IPS-20b (cell line): Measurements from ENCODE around the gene LMNA.
"Not testable (repeated sequence)": the region's sequence is repeated elsewhere in the genome, so short reads cannot be mapped to it uniquely, and the experiment has no call there.

Experiments
- H3K27ac ChIP-seq: one replicate; pipeline ENCODE4 v1.5.1; 2013; ENCODE audit warnings: low read length
- H3K27me3 ChIP-seq: 2 replicates; pipeline ENCODE4 v1.6.1; 2013; ENCODE audit warnings: mild to moderate bottlenecking, low read length, inconsistent platforms; ENCODE audit not compliant: insufficient read depth
- H3K36me3 ChIP-seq: 2 replicates; pipeline ENCODE4 v1.6.1; 2013; ENCODE audit warnings: low read depth, mild to moderate bottlenecking, inconsistent platforms, low read length, moderate library complexity; ENCODE audit not compliant: insufficient read depth
- H3K4me1 ChIP-seq: 2 replicates; pipeline ENCODE4 v1.6.1; 2013; ENCODE audit warnings: mild to moderate bottlenecking, control low read depth, inconsistent platforms, low read length, moderate library complexity; ENCODE audit not compliant: insufficient read depth
- H3K4me3 ChIP-seq: 2 replicates; pipeline ENCODE4 v1.5.1; 2013; ENCODE audit warnings: mild to moderate bottlenecking, low read length, inconsistent platforms
- H3K9ac ChIP-seq: 2 replicates; pipeline ENCODE4 v1.6.1; 2013; ENCODE audit warnings: low read depth, mild to moderate bottlenecking, inconsistent platforms, low read length, moderate library complexity
- H3K9me3 ChIP-seq: 2 replicates; pipeline ENCODE4 v1.6.1; 2013; ENCODE audit warnings: mild to moderate bottlenecking, low read depth, low read length, inconsistent platforms; ENCODE audit not compliant: insufficient read depth

Gene LMNA

GRCh38 chr1:156119503-156120209, 5.1 kb downstream of the LMNA start:
- peaks cover 30% of the 10 kb centered on the region for H3K4me1 ChIP-seq
- no peak overlapping the region for H3K9ac ChIP-seq
- H3K4me3 ChIP-seq: no peak overlapping the region
- no peaks in the 10 kb centered on the region for H3K9me3 ChIP-seq
- H3K27ac ChIP-seq: no peak overlapping the region
- H3K36me3 ChIP-seq: no peaks in the 10 kb centered on the region; the same call in 1 of the 2 replicates
- H3K27me3 ChIP-seq: peaks cover 13% of the 10 kb centered on the region

- Histone ChIP-seq H3K9ac (no peak overlapping the region), H3K4me1 (peaks cover 30% of the 10 kb centered on the region), H3K27ac (no peak overlapping the region), H3K27me3 (peaks cover 7% of the 10 kb centered on the region), H3K36me3 (no peaks in the 10 kb centered on the region; the same call in 1 of the 2 replicates), H3K4me3 (no peak overlapping the region), H3K9me3 (no peaks in the 10 kb centered on the region)
Measured at GRCh38 chr1:156120318-156120717, 5.8 kb downstream of the LMNA start.

GRCh38 chr1:156121005-156121404, 6.5 kb downstream of the LMNA start:
- H3K4me3 ChIP-seq, H3K9me3 ChIP-seq, H3K9ac ChIP-seq, H3K27me3 ChIP-seq, H3K27ac ChIP-seq, H3K36me3 ChIP-seq: not testable (repeated sequence)
- peaks cover 28% of the 10 kb centered on the region for H3K4me1 ChIP-seq

- Histone ChIP-seq H3K4me3 (no peak overlapping the region), H3K27ac (no peak overlapping the region), H3K36me3 (no peaks in the 10 kb centered on the region; the same call in 1 of the 2 replicates), H3K4me1 (peaks cover 31% of the 10 kb centered on the region), H3K27me3 (no peaks in the 10 kb centered on the region), H3K9me3 (no peaks in the 10 kb centered on the region), H3K9ac (no peak overlapping the region)
Measured at GRCh38 chr1:156121457-156121856, 6.9 kb downstream of the LMNA start.

- H3K4me1 ChIP-seq: peaks cover 31% of the 10 kb centered on the region
- no peak overlapping the region for H3K4me3 ChIP-seq
- no peak overlapping the region for H3K27ac ChIP-seq
- no peak overlapping the region for H3K9ac ChIP-seq
- no peaks in the 10 kb centered on the region for H3K27me3 ChIP-seq
- H3K36me3 ChIP-seq: no peaks in the 10 kb centered on the region; the same call in 1 of the 2 replicates
- no peaks in the 10 kb centered on the region for H3K9me3 ChIP-seq
Measured at GRCh38 chr1:156122086-156122485, 7.6 kb downstream of the LMNA start.

- Histone ChIP-seq H3K4me3 (peak overlapping the region; percentile 17; the same call in 1 of the 2 replicates), H3K9ac (peak overlapping the region; percentile 49; the same call in 1 of the 2 replicates), H3K9me3 (no peaks in the 10 kb centered on the region), H3K4me1 (peaks cover 31% of the 10 kb centered on the region), H3K36me3 (no peaks in the 10 kb centered on the region; the same call in 1 of the 2 replicates), H3K27ac (peak overlapping the region; percentile 19), H3K27me3 (no peaks in the 10 kb centered on the region)
Measured at GRCh38 chr1:156122519-156123355, 8.2 kb downstream of the LMNA start.

- peak overlapping the region; percentile 38; the same call in 1 of the 2 replicates for H3K4me3 ChIP-seq
Measured at GRCh38 chr1:156123356-156124196, 9.1 kb downstream of the LMNA start.

GRCh38 chr1:156124557-156125483, 10.3 kb downstream of the LMNA start:
- no peak overlapping the region for H3K9ac ChIP-seq
- no peak overlapping the region for H3K4me3 ChIP-seq
- peaks cover 45% of the 10 kb centered on the region for H3K4me1 ChIP-seq
- no peaks in the 10 kb centered on the region; the same call in 1 of the 2 replicates for H3K36me3 ChIP-seq
- no peaks in the 10 kb centered on the region for H3K27me3 ChIP-seq
- no peaks in the 10 kb centered on the region for H3K9me3 ChIP-seq
- H3K27ac ChIP-seq: no peak overlapping the region

More at GRCh38 chr1:156123356-156124196, 9.1 kb downstream of the LMNA start:
- H3K9me3 ChIP-seq: no peaks in the 10 kb centered on the region
- peak overlapping the region; percentile 19 for H3K27ac ChIP-seq
- no peaks in the 10 kb centered on the region; the same call in 1 of the 2 replicates for H3K36me3 ChIP-seq
- H3K9ac ChIP-seq: peak overlapping the region; percentile 49; the same call in 1 of the 2 replicates
- peaks cover 36% of the 10 kb centered on the region for H3K4me1 ChIP-seq
- no peaks in the 10 kb centered on the region for H3K27me3 ChIP-seq

- not testable (repeated sequence) for H3K27ac ChIP-seq, H3K9ac ChIP-seq, H3K4me3 ChIP-seq, H3K36me3 ChIP-seq, H3K9me3 ChIP-seq, H3K27me3 ChIP-seq
- peaks cover 46% of the 10 kb centered on the region for H3K4me1 ChIP-seq
Measured at GRCh38 chr1:156125544-156125943, 11.0 kb downstream of the LMNA start.

- Histone ChIP-seq H3K36me3 (peaks cover 5% of the 10 kb centered on the region; the same call in 1 of the 2 replicates), H3K9ac (no peak overlapping the region), H3K27ac (no peak overlapping the region), H3K9me3 (no peaks in the 10 kb centered on the region), H3K4me3 (no peak overlapping the region), H3K4me1 (peaks cover 46% of the 10 kb centered on the region), H3K27me3 (no peaks in the 10 kb centered on the region)
Measured at GRCh38 chr1:156126043-156126629, 11.6 kb downstream of the LMNA start.
